Adipocyte (in vitro differentiated cells): ENCODE measurements around the gene TMEM109.

ENCODE experiments used
- DNase-seq: peaks from one replicate; pipeline ENCODE4 v3.0.0-alpha.2; 2015; ENCODE audit warnings: low read depth
- H3K27me3 ChIP-seq: replicated peaks from 2 replicates; pipeline ENCODE4 v1.7.0; 2013; ENCODE audit warnings: mild to moderate bottlenecking, low read length, moderate library complexity; ENCODE audit not compliant: control insufficient read depth, insufficient read depth
- H3K36me3 ChIP-seq: 2 replicates; pipeline ENCODE4 v1.7.0; 2013; ENCODE audit warnings: low read length, mild to moderate bottlenecking, moderate library complexity; ENCODE audit not compliant: control insufficient read depth, insufficient read depth, severe bottlenecking
- H3K4me1 ChIP-seq: 2 replicates; pipeline ENCODE4 v1.7.0; 2013; ENCODE audit warnings: mild to moderate bottlenecking, low read length, moderate library complexity; ENCODE audit not compliant: control insufficient read depth, insufficient read depth
- H3K4me3 ChIP-seq: 2 replicates; pipeline ENCODE4 v1.7.0; 2013; ENCODE audit warnings: mild to moderate bottlenecking, low read length, moderate library complexity
- H3K9ac ChIP-seq: 2 replicates; pipeline ENCODE4 v1.7.0; 2013; ENCODE audit warnings: mild to moderate bottlenecking, low read length, moderate library complexity
- H3K9me3 ChIP-seq: 2 replicates; pipeline ENCODE4 v1.7.0; 2013; ENCODE audit warnings: mild to moderate bottlenecking, low read length, moderate library complexity; ENCODE audit not compliant: control insufficient read depth

TMEM109 gene

DNA sequence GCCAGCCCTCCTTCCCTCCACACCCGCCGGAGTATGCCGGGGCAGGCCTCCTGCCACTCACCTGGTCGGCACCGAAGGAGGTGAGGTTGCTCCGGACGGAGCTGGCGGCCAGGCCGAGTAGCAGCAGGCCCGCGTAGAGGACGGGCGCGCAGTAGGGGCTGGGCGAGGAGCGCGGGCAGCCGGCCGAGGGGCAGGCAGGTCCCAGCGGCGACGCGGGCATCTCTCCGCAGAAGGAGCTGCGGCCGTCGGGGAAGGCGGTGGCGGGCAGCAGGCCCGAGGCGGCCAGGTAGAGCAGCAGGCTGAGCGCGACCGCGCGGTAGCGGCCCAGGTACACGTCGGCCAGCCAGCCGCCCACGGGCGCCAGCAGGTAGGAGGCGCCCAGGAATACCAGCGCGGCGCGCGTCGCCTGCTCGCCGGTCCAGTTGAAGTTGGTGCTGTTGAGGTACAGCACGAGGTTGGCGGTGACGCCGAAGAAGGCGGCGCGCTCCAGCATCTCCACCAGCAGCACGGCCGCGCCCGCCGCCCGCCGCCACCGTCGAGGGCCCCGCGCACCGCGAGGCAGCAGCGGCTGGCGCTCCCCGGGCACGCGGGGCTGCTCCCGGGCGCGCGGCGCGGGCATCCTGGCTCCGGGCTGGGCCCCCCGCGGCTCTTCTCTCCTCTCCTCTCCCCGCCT lies 37.1 kb downstream of the TMEM109 start:
- Histone ChIP-seq H3K36me3 (no peaks in the 10 kb centered on the region), H3K9me3 (no peaks in the 10 kb centered on the region), H3K9ac (peak overlapping the region; percentile 86), H3K27me3 (no peaks in the 10 kb centered on the region), H3K4me3 (peak overlapping the region; percentile 81), H3K4me1 (peaks cover 11% of the 10 kb centered on the region)
- DNase-seq, result peak; percentile 10

DNA sequence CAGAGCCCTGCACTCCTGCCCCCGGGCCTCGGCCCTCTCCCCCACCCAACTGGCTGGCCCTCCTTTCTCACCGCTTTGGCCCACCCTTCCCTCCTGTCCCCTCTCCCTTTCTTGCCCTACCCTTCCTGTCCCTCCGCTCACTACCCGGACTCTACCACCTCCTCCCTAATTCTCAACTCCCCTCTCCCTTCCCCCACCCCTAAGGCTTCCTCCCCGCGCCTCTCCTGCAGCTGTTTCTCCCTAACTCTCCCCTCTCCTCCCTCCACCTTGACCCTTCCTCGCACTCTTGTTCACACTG lies 37.6 kb downstream of the TMEM109 start:
- Histone ChIP-seq H3K27me3 (no peaks in the 10 kb centered on the region), H3K36me3 (no peaks in the 10 kb centered on the region), H3K4me3 (peak overlapping the region; percentile 81)

DNA sequence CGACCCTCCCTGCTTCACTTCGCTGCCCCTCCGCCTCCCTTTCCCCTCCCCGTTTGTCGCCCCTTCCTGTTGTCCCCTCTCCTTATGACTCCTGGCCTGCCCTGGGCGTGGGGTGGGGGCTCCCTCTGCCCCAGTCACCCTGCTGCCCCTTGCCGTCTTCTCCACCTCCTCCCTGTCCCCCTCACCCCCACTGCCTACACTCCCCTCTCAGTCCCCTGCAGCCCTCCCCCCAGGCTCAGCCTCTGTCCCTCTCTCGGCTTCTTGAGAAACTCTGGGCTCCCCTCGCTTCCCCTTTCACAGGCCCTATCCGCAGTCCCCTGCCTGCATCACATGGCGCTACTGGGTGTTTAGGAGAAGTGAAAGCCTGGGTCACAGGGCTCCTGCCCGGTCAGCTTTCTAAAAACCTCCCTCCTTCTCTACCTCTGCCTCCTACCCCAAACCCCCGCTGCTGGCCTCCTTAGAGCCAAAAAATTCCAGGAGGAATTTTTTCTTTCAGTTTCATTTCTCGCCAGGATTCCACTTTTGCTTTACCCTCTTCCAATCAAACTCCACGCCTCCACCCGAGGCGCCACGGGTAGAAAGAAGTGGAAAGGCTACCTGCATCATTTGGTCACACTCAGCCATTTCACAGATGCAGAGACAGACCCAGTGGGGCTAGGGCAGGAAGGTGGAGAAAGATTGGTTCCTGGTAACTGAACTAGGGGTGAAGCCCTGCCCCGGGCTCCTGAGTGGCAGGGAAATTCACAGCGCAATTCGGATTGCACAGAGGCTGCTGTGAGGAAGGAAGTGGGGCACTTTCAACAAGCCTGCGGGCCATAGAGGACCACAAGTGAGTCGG lies 38.2 kb downstream of the TMEM109 start, which contains the start of gene SLC15A3:
Gene SLC15A3 (minus strand): TSS at position 273 of the 838 bp plus-strand sequence. CDS start 625 bp downstream, outside the sequence.
- Histone ChIP-seq H3K27me3 (no peaks in the 10 kb centered on the region), H3K9me3 (no peaks in the 10 kb centered on the region), H3K9ac (peak within 1 kb of the TSS; percentile 86), H3K4me3 (peak within 1 kb of the TSS; percentile 81), H3K36me3 (no peaks in the 10 kb centered on the region), H3K4me1 (peaks cover 11% of the 10 kb centered on the region)
- peak; percentile 73 for DNase-seq

More for the DNA sequence above, 37.6 kb downstream of the TMEM109 start:
- DNase-seq, result peak; percentile 16
- Histone ChIP-seq H3K9me3 (no peaks in the 10 kb centered on the region), H3K9ac (peak overlapping the region; percentile 86), H3K4me1 (peaks cover 11% of the 10 kb centered on the region)

DNA sequence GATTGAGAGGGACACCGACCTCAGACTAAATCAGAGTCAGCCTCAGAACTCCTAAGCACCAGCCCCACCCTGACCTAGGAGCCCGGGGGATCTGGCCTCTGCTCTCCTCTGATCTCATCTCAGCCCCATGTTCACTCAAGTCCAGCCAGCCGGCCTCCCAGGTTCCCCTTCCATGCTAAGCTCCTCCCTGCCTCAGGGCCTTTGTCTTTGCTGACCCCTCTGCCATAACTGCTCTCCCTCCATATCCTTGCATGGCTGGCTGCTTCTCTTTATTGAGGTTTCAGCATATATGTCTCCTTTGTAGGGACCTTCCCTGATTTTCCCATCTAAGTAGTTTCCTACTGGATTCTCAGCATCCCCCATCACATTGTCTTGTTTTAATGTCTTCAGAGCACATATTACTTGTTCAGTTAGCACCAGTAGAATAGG lies 38.8 kb downstream of the TMEM109 start:
- Histone ChIP-seq H3K4me1 (peaks cover 11% of the 10 kb centered on the region), H3K27me3 (no peaks in the 10 kb centered on the region), H3K4me3 (peak overlapping the region; percentile 81), H3K36me3 (no peaks in the 10 kb centered on the region), H3K9ac (peak overlapping the region; percentile 86), H3K9me3 (no peaks in the 10 kb centered on the region)
- no peak for DNase-seq

DNA sequence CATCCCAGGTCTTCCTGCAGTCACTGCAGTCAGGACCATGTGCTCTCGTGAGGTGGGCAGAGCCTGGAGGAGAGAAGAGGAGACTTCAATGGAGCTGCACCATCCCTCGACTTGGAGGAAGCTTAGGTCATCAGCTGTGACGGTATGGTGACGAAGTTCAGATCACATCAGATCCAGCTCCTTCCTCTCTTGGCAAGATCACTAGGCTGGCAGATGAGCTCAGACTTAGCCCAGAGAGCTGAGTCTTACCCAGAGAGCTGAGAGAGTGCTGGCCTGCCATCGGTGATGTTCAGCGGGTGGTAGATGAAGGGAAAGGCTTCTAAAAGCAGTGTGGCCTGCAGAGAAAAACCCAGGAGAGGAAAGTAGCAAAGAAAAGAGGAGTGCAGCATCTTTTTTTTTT lies 39.8 kb downstream of the TMEM109 start:
- Histone ChIP-seq H3K9ac (no peak overlapping the region), H3K27me3 (no peaks in the 10 kb centered on the region), H3K4me1 (peaks cover 14% of the 10 kb centered on the region), H3K4me3 (no peak overlapping the region), H3K9me3 (no peaks in the 10 kb centered on the region), H3K36me3 (no peaks in the 10 kb centered on the region)
- no peak for DNase-seq

DNA sequence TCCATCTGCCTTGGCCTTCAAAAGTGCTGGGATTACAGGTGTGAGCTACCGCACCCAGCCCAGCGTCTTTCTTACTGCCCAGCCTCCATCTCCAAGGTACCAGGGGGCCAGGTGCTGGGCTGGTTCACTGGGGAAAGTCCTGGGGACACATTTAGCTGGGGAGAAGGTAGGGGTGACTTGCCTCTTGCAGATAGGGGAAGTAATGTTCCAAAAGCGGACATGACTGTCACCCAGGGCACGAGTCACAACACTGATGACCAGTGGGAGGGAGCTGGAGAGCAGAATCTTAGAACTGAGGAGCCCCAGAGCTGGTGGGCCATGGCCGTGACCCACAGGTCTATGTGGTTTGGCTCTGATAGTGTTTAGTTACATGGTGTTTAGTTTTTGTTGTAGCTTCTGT lies 40.5 kb downstream of the TMEM109 start:
- no peaks in the 10 kb centered on the region for H3K9me3 ChIP-seq
- H3K36me3 ChIP-seq, result no peaks in the 10 kb centered on the region
- peaks cover 20% of the 10 kb centered on the region for H3K4me1 ChIP-seq
- no peak overlapping the region for H3K9ac ChIP-seq
- no peak for DNase-seq
- H3K4me3 ChIP-seq, result no peak overlapping the region
- H3K27me3 ChIP-seq, result no peaks in the 10 kb centered on the region

DNA sequence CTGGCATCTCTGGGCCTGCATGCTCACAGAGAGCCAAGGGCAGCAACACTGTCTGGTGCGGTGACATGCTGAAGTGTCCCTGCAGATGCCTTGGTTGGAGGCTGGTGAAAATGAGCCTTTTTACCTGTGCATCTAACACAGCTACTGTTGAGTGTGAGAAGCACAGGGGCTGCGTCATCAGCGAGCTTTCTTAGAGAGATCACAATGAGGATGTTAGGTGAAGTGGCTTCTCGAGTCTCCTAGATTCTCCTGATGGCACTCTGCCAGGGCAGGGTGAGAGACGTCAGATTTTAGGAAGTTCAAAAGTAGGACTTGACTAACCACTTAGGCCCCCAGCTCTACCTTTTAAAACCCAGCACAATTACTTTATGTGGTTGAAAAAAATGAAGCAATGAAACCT lies 41.6 kb downstream of the TMEM109 start:
- Histone ChIP-seq H3K4me1 (peaks cover 28% of the 10 kb centered on the region), H3K9ac (no peak overlapping the region), H3K9me3 (no peaks in the 10 kb centered on the region), H3K27me3 (no peaks in the 10 kb centered on the region), H3K4me3 (no peak overlapping the region), H3K36me3 (no peaks in the 10 kb centered on the region)
- DNase-seq, result no peak

DNA sequence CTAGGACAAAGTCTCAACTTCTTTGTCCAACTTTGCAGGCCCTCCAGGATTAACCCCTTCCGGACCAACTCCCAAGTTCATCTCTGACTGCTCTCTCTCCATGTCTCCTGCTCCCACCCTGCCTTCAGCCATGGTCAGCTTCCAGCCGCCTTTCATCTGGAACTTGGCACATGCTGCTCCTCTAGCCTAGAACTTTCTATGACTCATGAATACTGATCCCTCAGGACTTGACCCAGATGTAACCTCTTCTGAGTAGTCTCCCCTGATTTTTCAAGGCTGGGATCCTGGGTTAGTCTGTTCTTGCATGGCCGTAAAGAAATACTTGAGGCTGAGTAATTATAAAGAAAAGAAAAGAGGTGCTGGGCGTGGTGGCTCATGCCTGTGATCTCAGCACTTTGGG lies 43.2 kb downstream of the TMEM109 start:
- Histone ChIP-seq H3K27me3 (no peaks in the 10 kb centered on the region), H3K36me3 (no peaks in the 10 kb centered on the region), H3K9ac (no peak overlapping the region), H3K9me3 (no peaks in the 10 kb centered on the region), H3K4me3 (no peak overlapping the region), H3K4me1 (peaks cover 25% of the 10 kb centered on the region)
- no peak for DNase-seq

DNA sequence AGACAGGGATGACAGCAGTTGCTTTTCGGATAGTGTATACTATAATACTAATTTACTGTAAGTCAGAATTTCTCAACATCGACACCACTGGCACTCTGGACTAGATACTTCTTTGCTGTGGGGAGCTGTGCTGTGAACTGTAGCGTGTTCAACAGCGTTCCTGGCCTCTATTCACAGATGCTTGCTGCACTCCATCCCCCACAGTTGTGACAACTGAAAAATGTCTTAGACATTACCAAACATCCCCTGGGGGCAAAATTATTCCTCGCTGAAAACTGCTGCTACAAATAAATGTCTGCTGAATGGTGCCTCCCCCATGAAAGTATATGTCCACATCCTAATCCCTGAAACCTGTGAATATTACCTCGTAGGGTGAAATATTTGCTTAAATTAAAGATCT lies 45.5 kb downstream of the TMEM109 start:
- no peaks in the 10 kb centered on the region for H3K9me3 ChIP-seq
- H3K4me1 ChIP-seq, result peaks cover 18% of the 10 kb centered on the region
- H3K27me3 ChIP-seq, result no peaks in the 10 kb centered on the region
- no peak overlapping the region for H3K4me3 ChIP-seq
- no peak overlapping the region for H3K9ac ChIP-seq
- no peaks in the 10 kb centered on the region for H3K36me3 ChIP-seq
- peak; percentile 24 for DNase-seq

DNA sequence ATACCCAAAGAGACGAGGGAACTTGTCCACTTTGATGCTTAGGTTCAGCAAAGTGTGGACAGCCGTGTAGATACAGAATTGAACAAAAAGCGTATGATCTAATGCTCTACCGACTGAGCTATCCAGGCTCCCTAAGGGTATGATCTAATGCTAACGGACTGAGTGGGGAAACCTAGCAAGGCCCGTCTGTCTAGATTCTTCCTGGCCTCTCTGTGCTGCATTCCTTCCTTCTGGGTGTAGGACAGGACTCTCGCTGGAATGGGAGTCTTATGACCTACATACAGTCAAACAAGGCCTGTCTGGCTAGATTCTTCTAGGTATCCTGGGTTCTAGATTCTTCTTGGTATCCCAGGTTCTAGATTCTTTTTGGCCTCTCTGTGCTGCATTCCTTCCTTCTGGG lies 46.4 kb downstream of the TMEM109 start:
- H3K4me3 ChIP-seq, result no peak overlapping the region
- H3K27me3 ChIP-seq, result no peaks in the 10 kb centered on the region
- peaks cover 18% of the 10 kb centered on the region for H3K4me1 ChIP-seq
- no peak overlapping the region for H3K9ac ChIP-seq
- DNase-seq, result no peak
- H3K36me3 ChIP-seq, result no peaks in the 10 kb centered on the region
- no peaks in the 10 kb centered on the region for H3K9me3 ChIP-seq

DNA sequence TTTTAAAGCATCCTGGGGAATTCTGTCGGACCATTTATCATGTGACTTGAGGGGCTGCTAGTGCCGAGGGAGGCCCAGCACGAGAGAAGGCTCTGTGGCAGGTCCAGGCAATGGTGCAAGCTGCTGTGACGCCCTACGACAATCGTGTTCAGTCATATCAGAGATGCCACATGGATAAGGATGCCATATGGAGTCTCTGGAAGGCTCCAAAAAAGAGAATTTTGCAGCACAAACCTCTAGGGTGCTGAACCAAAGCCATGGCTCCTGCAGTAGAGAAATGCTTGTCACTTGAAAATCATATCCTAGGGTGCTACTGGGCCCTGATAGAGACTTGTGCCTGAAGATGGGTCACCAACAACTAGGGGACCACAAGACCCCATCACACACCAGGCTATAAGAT lies 50.8 kb downstream of the TMEM109 start:
- Histone ChIP-seq H3K9ac (no peak overlapping the region), H3K4me3 (no peak overlapping the region), H3K27me3 (peaks cover 10% of the 10 kb centered on the region), H3K36me3 (no peaks in the 10 kb centered on the region), H3K4me1 (peaks cover 6% of the 10 kb centered on the region), H3K9me3 (peaks cover 12% of the 10 kb centered on the region)
- no peak for DNase-seq
